Right forelimb (tissue), 1 donor: ENCODE measurements around the gene SCRG1.

Source experiments
- DNase-seq: peaks from one replicate; pipeline ENCODE4 v3.0.0-alpha.2; 2018

Gene SCRG1

DNA sequence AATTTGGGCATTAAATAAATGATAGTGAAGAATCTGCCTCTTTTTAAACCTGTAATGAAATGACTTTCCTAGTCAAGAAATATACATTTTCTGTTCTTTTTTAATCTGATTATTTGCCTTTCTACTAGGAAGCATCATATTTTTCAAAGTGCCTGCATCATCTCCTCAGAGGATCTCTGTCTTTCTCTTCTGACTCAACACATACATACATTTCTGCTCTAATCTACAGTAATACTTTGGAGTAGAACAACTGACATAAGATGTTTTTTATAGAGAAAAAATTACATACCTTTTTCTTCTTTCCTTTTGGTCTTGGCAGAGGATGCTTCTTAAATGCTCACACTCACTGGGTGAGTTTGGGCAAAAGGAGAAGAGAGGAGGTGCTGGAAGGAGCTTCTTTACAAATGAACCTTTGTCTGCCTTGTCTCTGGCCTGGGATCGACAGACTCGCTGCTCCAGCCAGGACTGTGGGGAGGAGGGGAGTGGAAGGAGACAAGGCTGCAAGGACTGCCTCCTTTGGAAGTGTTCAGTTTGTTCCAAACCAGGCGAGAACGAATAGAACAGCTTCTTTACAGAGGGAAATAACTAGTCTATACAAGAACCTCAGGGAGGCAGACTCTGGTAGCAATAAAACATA lies at the start of gene SCRG1:
Gene SCRG1 (minus strand): TSS at position 338 of the 637 bp plus-strand sequence. CDS start 7,702 bp downstream, outside the sequence.
- peak; percentile 80 for DNase-seq

DNA sequence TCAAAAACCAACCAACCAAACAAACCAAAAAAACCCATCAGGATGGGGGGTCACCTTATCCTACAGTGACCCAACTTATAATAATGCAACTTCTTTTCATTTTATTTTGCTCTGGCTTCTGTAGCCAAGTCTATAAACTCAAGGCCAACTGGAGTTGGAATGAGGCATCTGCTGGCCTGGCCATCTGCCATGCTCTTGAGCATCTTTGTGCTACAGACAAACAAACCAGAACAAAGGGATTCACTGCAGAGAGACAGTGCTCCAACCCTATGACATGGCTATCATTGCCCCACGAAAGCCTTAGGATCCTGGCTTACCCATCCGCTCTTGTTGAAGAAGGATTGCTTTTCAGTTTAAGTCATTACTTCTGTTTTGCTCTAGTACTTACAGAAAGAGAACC lies 49.2 kb upstream of the SCRG1 start:
- peak; percentile 56 for DNase-seq

DNA sequence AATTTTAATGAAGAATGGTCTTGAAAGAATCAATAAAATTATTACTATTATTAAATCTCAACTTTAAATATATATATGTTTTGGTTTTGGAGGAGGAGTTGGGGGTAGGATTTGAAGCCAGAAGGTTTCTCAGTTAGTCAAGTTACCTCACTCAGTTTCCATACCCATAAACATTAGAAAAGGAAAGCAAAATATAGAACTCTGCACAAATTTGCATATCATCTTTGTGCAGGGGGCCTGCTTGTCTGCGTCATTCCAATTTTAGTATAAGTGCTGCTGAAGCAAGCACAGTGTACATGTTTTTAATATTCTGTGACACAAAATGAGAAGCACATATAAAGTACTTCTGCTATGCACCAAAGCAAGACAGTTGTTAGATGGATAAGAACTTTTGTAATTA lies 47.5 kb upstream of the SCRG1 start:
- no peak for DNase-seq

DNA sequence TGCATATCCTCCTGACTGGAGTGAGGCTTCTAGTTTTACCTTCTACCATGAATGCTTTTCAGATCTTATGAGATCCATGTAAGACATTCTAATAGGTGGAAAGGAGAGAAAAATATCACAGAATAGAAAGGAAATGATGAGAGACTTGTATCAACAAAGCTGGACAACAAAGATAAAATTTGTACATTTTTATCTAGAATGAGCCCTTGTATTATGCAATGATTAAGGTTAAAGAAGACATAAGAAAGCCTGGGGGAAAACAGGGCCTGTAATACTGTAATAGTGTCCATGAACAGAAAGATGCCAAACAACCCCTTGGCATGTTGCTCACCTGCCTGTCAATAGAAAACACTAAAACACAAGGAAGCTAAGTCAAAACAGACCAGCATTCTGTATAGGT lies 44.2 kb upstream of the SCRG1 start:
- DNase-seq, result no peak

DNA sequence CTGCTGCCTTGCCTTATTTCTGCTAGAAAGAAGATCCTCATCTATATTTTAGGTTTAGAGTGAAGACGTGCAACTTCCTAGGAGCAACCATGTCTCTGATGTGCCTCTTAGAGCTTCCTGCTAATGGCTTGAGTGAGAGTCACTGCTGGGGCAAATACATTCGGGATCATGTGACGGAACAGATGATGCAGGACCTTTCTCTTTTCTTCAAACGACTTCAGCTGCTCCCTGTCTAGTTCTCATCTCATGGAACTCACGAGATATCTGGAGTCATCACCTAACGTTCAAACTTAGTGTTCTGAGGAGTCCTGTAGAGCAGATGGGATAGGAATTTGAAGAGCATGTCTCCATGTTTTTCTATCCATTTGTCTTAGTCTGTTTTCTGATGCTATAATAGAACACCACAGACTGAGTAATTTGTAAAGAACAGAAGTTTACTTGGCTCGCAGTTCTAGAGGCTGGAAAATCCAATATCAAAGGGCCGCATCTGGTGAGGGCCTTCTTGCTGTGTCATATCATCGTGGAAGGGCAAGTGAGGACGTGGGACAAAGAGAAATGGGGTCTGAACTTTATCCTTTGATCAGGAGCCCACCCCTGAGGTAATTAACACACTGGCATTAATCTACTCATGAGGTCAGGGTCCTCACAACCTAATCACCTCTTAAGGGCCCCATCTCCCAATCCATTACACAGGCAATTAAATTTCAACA lies 43.5 kb upstream of the SCRG1 start:
- DNase-seq, result no peak

DNA sequence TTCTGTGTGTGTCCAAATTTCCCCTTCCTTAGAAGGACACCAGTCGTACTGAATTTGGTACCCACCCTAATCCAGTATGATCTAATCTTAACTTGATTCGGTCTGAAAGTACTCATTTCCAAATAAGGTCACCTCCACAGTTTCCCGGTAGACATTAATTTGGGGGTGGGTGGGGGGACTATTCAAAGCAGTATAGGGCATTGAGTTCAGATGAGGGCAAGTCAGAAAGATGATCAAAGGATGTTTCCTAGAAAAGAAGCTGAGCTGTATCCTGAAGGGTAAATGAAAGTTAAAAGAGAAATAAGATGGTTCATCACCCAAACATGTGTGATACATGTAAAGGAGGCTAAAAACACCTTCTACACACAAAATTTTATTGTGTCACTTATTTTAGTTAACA lies 42.0 kb upstream of the SCRG1 start:
- no peak for DNase-seq

DNA sequence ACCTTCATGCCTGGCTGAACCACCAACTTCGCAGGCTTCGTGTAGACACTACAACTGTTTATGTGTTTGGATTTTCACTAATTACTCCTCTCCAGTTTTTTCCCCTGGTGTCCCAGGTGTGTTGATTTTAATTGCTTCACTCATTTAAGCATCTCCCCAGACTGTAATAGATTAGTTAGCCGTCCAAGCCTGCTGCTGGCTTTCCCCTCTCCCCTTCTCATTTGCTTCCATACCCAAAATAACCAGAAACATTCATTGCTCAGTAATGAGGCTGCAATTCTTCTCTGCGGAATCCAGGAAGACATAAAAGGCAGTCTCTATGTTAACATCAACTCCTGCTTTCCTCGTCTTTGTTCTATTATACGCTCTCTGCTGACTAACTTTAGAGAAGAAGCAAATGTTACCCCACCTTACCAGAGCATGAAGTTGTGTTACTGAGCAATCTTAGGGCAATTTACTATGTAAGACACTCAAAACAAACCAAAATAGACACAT lies 37.9 kb upstream of the SCRG1 start:
- DNase-seq, result no peak

DNA sequence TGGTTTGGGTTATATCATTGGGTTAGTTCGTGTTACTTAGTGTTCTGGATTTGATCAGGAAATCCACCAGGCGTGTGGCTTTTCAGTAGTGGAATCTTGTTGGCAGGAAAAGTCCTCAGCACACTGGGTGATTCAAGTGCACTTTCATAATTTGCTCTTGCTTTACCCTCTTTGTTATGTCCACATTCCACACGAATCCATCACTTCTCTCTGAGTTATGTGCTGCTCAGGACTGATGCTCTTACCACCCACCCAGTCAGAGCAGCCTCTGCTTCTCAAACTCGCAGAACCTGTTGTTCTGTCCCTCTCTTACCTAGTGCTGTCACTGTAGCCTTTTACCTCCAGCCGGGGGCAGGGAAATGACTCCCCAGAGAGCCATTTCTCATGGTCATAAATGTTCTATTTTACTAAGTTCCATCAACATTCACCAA lies 37.2 kb upstream of the SCRG1 start:
- DNase-seq, result no peak

DNA sequence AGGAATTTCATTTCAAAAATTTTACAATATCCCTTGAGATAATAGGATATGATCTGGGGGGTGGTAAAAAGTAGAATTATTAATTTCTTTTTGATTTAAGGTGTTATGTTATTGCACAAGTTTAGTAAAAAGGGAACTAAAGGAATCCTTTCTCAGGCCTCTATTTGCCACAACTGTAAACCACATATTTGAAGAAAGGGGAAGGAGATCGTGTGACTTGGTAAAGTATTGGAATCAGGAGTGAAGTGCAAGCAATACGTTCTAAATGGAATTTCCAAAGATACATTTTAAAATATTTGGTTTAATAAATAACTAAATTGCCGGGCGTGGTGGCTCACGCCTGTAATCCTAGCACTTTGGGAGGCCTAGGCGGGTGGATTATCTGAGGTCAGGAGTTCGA lies 35.3 kb upstream of the SCRG1 start:
- DNase-seq, result no peak

DNA sequence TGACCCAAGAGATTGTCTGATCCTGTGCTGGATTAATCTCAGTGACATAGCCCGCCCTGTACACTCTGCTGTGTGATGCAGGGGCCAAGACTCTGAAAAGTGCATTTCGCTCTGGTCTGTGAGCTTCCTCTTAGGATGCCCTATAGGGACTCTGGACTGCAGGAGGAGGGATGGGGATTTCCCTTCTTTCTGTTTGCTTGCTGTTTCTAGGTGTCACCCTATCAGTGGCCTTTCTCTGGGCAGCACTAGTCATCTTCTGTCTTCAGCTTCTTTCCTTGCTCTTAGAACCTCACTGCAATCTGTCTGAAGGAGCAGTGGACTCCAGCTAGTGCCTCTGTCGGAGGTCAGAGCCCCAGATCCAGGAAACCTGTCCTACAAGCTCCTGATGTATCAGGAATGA lies 34.5 kb upstream of the SCRG1 start:
- no peak for DNase-seq

DNA sequence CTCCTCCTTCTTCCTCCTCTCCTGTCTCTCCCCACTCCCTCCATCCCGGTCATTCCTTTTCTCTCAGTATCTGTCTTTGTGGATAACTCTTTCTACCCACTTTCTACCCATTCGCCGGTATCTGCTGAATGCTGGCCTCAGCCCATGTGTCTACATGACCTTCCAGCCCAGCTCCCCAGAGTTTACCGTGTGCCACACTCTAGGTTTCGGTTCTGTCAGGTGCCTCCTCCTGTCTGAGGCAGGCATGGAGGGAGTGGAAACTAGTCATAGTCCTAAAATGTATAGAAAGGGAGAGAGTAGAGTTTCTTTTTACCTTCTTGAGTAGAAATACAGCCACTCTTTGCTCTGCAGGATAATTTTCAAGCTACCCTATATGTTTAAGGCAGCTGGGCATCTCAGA lies 33.5 kb upstream of the SCRG1 start:
- no peak for DNase-seq

DNA sequence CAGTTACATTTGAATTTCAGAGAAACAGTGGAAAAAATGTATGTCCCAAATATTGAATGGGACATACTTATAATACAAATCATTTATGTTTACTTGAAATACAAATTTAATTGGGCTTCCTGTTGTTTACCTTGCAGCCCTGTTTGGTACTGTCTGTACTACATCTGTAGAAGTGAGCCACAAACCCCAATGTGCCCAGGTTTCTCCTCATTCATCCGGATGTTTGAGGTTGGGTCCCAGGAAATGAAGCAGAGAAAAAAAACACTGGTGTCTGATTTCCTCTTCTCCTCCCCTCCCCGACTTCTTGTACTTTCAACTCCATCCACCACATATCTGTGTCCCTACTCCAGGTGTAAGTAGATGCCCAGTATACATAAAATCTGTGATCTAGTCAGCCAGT lies 27.1 kb upstream of the SCRG1 start:
- no peak for DNase-seq

DNA sequence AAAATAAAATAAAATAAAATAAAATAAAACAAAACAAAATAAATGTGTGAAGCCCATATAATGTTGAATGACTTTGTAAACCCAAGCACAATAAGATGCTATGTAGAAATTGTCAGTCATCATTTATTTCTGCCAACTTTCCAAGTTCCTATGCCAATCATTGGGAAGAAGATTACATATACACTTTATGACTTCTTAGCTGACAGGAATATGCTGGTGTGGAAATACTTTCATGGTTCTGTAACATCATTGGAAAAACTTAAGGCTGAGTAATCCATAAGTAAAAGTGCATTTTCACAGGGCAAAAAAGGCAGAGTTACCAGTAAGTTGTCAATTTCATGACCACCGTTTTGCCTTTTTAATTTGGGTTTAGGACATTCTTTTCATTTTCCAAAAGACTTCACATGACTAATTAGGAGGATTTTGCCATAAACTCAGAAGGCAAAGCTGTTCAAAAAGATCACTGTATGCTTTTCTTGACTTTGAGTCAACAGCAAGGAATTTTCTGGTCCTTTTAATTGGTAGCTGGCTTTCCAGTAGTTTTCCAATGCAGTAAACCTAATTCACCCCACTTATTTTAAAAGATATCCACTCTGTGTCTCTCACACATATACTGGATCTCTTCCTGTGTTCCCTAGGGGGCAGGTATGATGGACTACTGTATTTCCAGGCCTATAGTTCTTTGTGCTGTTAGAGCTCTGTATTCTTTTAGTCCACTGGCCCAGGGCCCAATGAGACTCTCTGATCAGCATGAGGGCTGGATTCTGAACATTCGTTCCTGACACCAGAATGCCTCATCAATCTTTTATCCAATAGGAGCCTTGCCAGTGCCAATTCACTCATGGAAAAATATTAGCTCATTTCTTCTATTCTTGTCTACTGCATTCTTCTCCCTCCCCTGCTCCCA lies 26.2 kb upstream of the SCRG1 start:
- no peak for DNase-seq

DNA sequence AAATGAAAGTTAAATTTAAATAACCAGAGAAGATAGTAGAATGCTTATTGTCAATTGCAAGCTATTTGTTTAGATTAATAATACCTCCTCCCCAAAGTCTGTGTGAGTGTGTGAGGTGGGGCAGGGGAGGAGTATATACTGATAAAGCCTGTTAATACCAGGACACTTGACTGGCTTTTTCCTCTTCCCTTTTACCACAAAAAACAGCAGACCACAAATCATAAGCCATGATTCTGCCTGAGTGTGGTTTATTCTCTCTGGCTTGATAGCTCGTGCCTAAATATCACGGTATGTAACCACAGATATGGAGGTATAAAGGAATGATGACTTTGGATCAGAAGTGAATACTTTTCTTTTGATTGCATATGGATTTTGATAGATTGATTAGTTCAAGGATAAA lies 21.9 kb upstream of the SCRG1 start:
- DNase-seq, result no peak

DNA sequence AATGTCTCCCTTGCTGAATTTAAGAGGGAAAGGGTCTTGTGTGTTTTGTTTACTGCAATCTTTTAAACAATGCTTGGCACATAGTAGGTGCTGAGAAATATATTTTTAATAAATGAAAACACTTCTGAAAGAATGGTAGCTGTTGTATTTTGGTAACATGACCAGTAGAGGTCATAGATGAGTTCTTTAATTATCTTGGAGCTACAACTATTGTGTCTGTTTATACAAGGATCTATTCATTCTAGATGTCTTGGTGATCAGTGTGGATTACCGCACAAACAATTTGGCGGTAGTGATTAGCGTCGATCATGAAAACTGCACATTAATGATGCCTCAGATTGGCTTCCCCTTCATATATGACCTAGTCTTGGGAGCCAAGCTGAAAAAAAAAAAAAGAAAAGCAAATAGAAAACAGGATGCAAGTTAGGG lies 21.4 kb upstream of the SCRG1 start:
- DNase-seq, result no peak

DNA sequence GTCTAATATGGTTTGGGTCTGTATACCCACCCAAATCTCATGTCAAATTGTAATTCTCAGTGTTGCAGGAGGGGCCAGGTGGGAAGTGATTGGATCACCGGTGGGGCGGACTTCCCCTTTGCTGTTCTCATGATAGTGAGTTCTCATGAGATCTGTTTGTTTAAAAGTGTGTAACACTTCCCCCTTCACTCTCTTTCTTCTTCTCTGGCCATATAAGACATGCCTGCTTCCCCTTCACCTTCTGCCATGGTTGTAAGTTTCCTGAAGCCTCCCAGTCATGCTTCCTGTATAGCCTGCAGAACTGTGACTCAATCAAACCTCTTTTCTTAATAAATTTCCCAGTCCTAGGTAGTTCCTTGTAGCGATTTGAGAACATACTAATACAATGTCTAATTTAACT lies 19.7 kb upstream of the SCRG1 start:
- DNase-seq, result no peak

DNA sequence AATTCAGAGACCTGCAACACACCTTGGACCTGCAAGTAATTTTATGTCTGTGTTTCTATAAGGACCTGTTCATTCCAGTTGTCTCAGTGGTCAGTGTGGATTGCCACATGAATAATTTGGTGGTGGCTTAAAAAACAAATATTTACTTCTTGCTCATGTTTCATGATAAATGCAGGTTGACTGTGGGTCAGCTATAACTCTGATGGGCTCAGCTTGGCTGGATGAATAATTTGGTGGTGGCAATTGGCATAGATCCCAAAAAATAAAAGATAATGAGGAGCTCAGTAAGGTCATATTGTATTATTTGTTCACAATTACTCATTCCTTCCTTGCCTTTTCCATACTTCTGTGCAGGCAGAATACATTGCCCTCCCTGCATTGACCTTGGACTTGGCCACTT lies 18.9 kb upstream of the SCRG1 start:
- no peak for DNase-seq

DNA sequence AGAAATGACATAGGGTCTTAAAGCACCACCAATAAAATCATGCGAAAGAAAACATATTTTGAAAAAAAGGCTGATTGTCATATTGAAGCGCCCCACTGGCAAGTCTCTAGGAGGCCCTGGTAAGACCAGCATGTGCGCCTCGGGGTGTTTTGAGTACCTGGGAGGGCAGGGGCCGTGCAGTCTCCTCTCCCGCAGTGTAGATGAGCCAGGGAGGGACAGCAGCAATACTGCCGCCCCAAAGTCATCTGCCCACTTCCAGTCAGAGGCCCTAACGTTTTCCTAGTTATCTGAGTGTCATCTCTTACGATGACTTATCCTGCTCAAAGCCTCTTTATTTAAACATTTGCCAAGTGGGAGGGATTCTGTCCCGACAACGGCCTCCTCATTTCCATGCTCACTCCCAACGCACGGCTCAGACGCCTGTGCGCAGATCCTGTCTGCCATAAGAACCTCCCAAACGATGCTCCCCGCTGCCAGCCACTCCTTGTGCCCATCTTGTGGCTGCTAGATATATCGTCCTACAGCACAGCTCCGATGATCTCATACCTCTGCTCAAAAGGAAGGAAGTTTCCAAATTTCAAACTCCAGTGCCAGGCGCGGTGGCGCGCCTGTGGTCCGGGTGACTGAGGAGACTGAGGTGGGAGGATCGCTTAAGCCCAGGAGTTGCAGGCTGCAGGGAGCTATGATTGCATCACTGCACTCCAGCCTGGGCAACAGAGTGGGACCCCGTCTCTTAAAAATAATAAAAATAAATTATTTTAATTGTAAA lies 17.2 kb upstream of the SCRG1 start:
- no peak for DNase-seq

DNA sequence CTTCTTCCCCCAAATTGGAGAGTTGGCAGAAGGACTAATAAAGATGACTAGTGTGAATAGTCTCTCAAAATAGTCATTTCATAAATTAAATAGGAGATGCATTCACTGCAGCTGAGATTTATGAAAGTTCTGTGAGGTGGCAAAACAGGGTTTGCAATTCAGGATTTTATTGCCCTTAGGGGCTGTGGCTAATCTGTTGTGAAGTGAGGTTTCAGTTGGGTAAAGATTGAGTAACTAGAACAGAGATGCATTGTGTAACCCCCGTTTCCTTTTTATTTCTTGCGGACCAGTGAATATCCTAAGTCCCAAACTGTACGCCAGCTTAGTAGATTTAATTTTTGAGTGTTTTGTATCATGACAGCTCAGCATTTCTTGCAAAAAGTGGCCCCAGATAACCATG lies 16.2 kb upstream of the SCRG1 start:
- no peak for DNase-seq

DNA sequence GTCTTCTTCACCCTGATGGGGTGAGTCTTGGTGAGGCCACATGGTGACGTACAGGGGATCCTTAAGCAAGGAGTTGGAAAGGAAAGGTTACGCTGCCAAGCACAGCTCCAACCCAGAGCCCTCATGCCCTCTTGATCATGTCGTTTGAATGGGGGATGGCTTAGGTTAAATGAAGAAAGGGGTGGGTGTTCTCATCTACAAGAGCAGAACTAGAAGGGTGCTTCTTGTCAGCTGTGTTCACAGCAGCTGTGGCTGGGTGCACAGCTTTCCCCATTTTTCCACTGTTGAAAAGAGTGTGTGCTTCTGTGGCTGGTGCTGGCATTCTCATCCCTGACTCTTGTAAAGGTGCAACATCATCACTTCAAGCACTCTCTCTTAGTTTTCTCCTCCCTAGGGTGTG lies 15.5 kb upstream of the SCRG1 start:
- no peak for DNase-seq

DNA sequence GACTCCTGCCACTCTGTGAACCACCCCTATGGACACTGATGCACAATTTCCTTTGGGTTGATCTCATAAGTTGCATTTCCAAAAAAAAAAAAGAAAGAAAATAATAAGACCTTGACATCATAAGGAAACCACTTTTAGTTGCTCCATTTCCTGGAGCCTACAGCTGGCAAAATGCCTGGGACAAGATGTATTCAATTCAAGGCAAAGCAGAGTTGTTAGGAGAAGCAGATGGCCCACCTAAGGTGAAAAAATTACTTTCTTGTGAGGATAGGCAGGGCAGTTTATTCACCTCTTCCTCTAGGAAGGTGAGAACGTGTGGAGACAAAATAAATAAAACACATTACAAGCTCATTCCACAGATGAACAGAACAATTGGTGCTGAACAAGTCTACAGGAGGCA lies 14.1 kb upstream of the SCRG1 start:
- no peak for DNase-seq

DNA sequence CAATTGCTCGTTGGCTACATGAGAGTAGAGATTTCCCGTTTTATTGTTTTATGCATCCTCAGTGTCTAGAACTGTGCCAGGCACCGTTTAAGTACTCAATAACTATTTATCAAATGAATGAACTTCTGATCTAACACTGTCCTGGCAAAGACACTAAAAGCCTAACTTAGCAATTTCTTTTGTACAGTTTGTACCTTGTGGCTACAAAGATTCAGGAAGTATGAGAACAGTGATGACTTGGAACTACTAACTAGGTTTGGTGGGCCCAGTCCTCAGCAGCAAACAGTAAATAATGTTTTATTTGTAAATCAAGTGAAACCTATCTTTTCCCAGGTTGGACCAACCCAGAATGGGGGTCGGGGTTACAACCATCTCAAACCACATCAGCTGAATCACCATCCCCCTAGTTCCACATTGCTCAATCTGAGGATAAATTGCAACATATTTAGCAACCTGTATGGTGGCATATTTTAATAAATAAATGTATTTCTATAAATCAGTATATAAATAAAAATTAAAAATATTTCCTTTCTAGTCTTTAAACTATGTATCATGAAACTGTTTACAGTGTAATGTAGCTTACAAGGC lies 12.3 kb upstream of the SCRG1 start:
- no peak for DNase-seq
